Omental fat pad (tissue), 4 donors: ENCODE data around the gene RB1. TPM values are rescaled to one million over a fixed set of nuclear protein-coding genes. Genes with fewer than 3 reads are reported as not detected.

ENCODE experiments used
- ATAC-seq: fragments of 150-250 bp; one replicate; pipeline ENCODE4 v1.9.1; 2016; ENCODE audit warnings: mild to moderate bottlenecking, moderate library complexity; ENCODE audit not compliant: low FRiP score
- DNase-seq: peaks from one replicate; pipeline ENCODE4 v3.0.0-alpha.2; 2019; ENCODE audit warnings: low spot score
- total RNA-seq, 4 donors: library from RNA; depleted of rRNA; stranded (reverse); fragments of >200 nt; gene quantifications; one replicate each; pipeline ENCODE4 v1.1.0, GENCODE V29; 2016
- TF ChIP-seq, protein P1 (sequence below), 3 donors: fragments of 450-650 bp; IDR thresholded peaks; one replicate each; pipeline ENCODE4 v1.5.1; 2016 to 2017; ENCODE audit warnings: antibody characterized with exemption in 3 of 3, mild to moderate bottlenecking in 3 of 3, moderate library complexity in 2 of 3

RB1 gene
- total RNA-seq, 4 donors from 2014 or later: 26.5 to 42.6 (median 37.5) TPM

DNA sequence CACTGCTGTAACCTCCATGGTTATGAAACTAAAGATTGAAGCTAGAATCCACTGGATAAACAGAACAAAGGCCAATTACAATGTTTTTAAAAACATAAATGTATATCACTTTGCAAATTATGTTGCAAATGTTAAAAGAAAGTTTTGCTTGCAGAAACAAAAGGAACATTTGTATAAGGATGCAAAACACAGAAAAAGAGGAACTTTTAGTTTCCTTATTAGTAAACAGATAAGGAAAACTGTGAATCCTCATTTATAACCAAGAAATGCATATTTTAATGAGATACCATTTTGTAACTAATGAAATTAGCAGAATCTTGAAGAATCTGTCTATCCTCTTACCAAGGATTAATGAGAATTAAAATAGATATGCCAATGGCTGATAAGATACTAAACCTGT is 77.0 kb downstream of the RB1 start:
- DNase-seq (no peak), ATAC-seq (no peak)
- TF ChIP-seq, protein P1, sequence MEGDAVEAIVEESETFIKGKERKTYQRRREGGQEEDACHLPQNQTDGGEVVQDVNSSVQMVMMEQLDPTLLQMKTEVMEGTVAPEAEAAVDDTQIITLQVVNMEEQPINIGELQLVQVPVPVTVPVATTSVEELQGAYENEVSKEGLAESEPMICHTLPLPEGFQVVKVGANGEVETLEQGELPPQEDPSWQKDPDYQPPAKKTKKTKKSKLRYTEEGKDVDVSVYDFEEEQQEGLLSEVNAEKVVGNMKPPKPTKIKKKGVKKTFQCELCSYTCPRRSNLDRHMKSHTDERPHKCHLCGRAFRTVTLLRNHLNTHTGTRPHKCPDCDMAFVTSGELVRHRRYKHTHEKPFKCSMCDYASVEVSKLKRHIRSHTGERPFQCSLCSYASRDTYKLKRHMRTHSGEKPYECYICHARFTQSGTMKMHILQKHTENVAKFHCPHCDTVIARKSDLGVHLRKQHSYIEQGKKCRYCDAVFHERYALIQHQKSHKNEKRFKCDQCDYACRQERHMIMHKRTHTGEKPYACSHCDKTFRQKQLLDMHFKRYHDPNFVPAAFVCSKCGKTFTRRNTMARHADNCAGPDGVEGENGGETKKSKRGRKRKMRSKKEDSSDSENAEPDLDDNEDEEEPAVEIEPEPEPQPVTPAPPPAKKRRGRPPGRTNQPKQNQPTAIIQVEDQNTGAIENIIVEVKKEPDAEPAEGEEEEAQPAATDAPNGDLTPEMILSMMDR (IDR thresholded peaks at IDR 0.05): no peak

DNA sequence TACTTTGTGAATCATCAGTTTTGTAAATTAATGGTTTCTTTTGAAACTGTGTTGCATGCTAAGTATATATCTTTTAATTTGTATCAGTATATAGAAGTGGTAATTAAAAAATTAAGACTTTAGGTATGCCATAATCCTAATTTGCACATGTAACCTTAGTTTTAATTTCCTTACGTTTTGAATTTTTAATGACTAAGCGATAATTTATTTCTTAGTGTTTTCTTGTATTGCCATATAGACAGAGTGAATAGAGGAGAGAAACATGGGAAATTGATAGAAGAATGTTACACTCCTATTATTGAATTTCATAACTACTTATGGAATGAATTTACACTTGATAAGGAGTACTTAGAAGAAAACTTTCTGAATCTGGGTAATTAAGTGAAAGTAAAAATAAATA is 79.8 kb downstream of the RB1 start:
- no peak for DNase-seq
- TF ChIP-seq, protein P1 (IDR thresholded peaks at IDR 0.05): no peak
- no peak for ATAC-seq

DNA sequence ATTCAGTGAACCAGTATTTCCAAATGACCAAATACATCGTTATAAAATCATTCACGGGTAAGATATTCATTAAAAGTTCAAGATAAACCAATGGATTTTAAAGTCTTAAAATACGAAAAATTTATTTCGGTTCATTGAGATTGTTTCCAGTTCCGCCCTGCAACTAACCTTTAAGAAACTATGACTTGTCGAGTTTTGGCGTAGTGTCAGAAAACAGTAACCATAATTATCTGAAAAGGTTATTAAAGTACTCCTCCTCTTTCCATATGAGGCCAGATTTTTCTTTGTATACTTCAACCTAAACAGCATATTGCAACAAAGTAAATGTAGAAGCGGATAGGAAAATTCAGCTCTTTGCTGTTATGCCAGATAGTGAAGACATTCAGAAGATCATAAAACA is 83.3 kb downstream of the RB1 start:
- TF ChIP-seq, protein P1 (IDR thresholded peaks at IDR 0.05): no peak
- no peak for ATAC-seq

DNA sequence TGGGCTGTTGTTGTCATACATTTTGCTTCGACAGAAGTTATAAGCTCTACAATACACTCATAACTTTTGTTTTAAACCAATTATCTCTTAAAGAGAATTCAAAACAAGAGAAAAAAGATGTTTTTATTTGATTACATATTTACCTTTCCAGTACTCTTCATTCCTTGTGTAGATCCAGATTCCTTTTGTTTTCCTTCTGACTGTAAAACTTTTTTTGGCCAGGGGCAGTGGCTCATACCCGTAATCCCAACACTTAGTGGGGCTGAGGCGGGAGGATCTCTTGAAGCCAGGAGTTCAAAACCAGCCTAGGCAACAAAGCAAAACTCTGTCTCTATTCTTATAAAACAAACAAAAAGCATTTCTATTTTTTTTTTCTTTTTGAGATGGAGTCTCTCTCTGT is 87.7 kb downstream of the RB1 start:
- no peak for DNase-seq
- ATAC-seq: no peak
- TF ChIP-seq, protein P1 (IDR thresholded peaks at IDR 0.05): no peak

More for the DNA sequence above, 83.3 kb downstream of the RB1 start:
- no peak for DNase-seq

DNA sequence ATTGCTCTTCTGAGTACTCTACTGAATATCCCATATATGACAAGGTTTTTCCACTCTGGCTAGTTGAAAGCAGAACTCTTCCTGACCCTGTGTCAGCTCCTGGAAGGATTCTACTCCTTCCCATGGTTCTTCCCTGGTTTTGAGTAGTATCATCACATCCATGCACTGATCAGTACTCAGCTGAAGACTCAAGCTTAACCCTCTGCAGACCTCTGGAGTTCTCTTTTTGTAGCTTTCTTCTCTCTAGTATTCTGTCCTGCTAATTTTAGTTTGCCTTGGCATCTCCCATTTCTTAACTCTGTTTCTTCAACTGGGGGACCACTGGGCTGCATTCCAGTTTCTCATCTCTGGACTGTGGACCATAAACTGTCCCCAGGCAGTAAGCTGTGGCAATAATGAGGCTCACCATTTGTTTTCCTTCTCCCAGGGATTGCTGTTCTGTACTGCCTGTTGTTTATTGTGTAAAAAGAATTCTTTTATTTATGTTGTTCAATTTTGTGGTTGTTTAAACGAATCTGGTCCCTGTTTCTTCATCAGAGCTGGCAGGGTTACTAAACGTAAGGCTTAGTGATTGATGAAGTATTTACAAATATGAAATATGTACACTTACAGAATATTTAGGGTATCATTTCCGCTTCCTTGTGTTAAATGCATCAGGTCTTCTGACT is 89.6 kb downstream of the RB1 start:
- DNase-seq: no peak

DNA sequence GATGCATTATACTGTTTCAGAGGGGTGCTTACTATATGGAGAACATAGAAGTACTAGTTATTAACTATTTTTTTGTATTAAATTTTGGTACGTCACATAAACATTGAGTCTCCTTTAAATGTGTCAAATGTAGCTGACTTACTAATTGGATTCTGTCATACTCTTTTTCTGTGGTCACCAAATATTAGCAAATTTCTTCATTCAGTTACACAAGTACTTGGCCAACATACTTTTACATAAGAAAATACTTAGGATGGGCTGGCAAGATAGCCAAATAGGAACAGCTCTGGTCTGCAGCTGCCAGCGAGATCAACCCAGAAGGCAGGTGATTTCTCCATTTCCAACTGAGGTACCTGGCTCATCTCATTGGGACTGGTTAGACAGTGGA is 90.1 kb downstream of the RB1 start:
- TF ChIP-seq, protein P1 (IDR thresholded peaks at IDR 0.05): no peak
- ATAC-seq (no peak), DNase-seq (no peak)

More for the DNA sequence above, 89.6 kb downstream of the RB1 start:
- TF ChIP-seq, protein P1 (IDR thresholded peaks at IDR 0.05): no peak
- ATAC-seq: no peak

DNA sequence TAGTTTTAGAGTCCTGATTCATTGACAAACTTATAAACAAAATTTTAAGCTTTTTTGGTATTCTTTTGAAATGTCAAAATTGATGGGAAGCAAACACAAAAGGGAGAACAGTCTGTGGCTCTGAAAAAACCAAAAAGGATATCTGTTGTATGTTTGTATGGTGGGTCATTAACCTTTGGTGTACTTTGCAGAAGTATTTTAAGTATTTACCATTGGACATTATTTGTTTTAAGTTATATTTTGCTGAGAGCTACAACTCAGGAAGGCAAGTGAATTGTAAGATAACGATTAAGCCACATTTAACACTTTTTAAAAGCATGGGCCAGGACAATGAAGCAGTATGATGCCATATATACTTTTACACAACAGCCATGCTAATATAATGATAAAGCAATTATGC is 94.2 kb downstream of the RB1 start:
- TF ChIP-seq, protein P1 (IDR thresholded peaks at IDR 0.05): no peak
- ATAC-seq: no peak
- no peak for DNase-seq
